Kidney (tissue), 14 donors: ENCODE results near the gene WWC1. TPM values are rescaled to one million over a fixed set of nuclear protein-coding genes. Genes with fewer than 3 reads are reported as not detected.

Experiments
- DNase-seq, 5 donors: peaks; one replicate each; pipeline ENCODE4 v3.0.0-alpha.2; 2013 to 2020
- FAIRE-seq: peaks from 2 replicates; lab custom pipeline; 2012; peaks lifted over from hg19 to GRCh38; lab: Jason Lieb, UNC
- H3K27ac ChIP-seq, 2 donors: one replicate each; pipeline ENCODE4 v1.7.0; 2013; ENCODE audit warnings: low read depth in 2 of 2, low read length in 2 of 2, inconsistent platforms in 1 of 2
- H3K27me3 ChIP-seq: one replicate; pipeline ENCODE4 v1.7.1; 2013; ENCODE audit warnings: low read length, inconsistent platforms; ENCODE audit not compliant: control insufficient read depth, insufficient read depth
- H3K36me3 ChIP-seq, 3 donors: one replicate each; pipeline versions ENCODE4 v1.7.0 to v1.7.1; 2013; ENCODE audit warnings: low read length in 3 of 3, control low read depth in 1 of 3, inconsistent platforms in 1 of 3; ENCODE audit not compliant: insufficient read depth in 3 of 3, control insufficient read depth in 2 of 3
- H3K4me1 ChIP-seq, 3 donors: one replicate each; pipeline versions ENCODE4 v1.7.0 to v1.7.1; 2013; ENCODE audit warnings: low read length in 3 of 3, inconsistent platforms in 1 of 3, low read depth in 1 of 3; ENCODE audit not compliant: control insufficient read depth in 2 of 3, insufficient read depth in 2 of 3
- H3K4me3 ChIP-seq, 3 donors: one replicate each; pipeline versions ENCODE4 v1.7.0 to v1.8.1; 2013; ENCODE audit warnings: low read length in 3 of 3, control low read depth in 1 of 3, inconsistent platforms in 1 of 3
- H3K9ac ChIP-seq, 3 donors: one replicate each; pipeline versions ENCODE4 v1.7.0 to v1.7.1; 2013; ENCODE audit warnings: low read length in 3 of 3, control low read depth in 1 of 3, inconsistent platforms in 1 of 3
- H3K9me3 ChIP-seq, 3 donors: one replicate each; pipeline versions ENCODE4 v1.7.0 to v1.7.1; 2013; ENCODE audit warnings: low read length in 3 of 3, control low read depth in 1 of 3, inconsistent platforms in 1 of 3; ENCODE audit not compliant: control insufficient read depth in 2 of 3, insufficient read depth in 1 of 3
- intact Hi-C: fragments of 100-400 bp; cut with DNase I; formaldehyde crosslinking; loops from one replicate; pipeline ENCODE4 v1.11.1; 2022
- polyA plus RNA-seq: library from polyadenylated mRNA; stranded (reverse); fragments of 350-450 nt; fragmentation: Illumina TruSeq; extraction: RNeasy Lipid Tissue Mini Kit (QIAGEN cat#74804); gene quantifications from one replicate; pipeline ENCODE4 v1.2.3, GENCODE V29; 2014; ENCODE audit warnings: low read depth, low replicate concordance; ENCODE audit not compliant: insufficient read depth
- total RNA-seq: library from RNA; stranded (reverse); fragmentation: NEBNext Ultra II Directional; extraction: Animal tissue kit (Norgen Biotek cat#: 25700); gene quantifications from one replicate; pipeline ENCODE4 v1.2.1, GENCODE V29; 2021
- TF ChIP-seq, protein P1 (sequence below): IDR thresholded peaks from 3 replicates; pipeline ENCODE4 v1.5.1; 2012; ENCODE audit warnings: mild to moderate bottlenecking, moderate library complexity, borderline replicate concordance; ENCODE audit not compliant: insufficient read depth; ENCODE audit errors: extremely low read depth
- donor health status: control.
- donor health status: control.
- donor health status: control.
- donor health status: control.
- donor health status: control.
- donor health status: DM: yes; HTN: yes; CAD: no.
- donor health status: Normal renal cell carcinoma (clear cell type).

Gene WWC1
- total and polyA plus RNA-seq, 2 donors from 2014 or later: 74.4 to 174 TPM

DNA sequence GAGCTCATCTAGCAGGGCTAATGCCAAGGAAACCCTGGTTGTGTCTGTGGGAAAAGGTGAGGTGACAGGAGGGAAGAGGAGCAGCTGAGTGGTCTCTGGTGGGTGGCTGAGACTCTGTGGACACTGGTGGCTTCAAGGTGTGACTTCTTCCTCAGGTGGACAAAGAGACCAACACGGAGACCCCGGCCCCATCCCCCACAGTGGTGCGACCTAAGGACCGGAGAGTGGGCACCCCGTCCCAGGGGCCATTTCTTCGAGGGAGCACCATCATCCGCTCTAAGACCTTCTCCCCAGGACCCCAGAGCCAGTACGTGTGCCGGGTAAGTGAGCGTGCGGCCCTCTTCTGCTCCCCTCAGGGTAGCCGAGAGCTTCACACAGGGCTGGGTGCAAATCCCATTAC lies 163.8 kb downstream of the WWC1 start:
- Histone ChIP-seq H3K27me3 (no peaks in the 10 kb centered on the region), H3K4me3 (no peak overlapping the region), H3K4me1 (no peaks in the 10 kb centered on the region), H3K27ac (no peak overlapping the region), H3K9ac (no peak overlapping the region), H3K36me3 (peaks cover 2 to 55% (median 19%) of the 10 kb centered on the region in 3 donors), H3K9me3 (no peaks in the 10 kb centered on the region)
- DNase-seq (no peak), FAIRE-seq (no peak)
- intact Hi-C loops: no loop called here
- TF ChIP-seq, protein P1, sequence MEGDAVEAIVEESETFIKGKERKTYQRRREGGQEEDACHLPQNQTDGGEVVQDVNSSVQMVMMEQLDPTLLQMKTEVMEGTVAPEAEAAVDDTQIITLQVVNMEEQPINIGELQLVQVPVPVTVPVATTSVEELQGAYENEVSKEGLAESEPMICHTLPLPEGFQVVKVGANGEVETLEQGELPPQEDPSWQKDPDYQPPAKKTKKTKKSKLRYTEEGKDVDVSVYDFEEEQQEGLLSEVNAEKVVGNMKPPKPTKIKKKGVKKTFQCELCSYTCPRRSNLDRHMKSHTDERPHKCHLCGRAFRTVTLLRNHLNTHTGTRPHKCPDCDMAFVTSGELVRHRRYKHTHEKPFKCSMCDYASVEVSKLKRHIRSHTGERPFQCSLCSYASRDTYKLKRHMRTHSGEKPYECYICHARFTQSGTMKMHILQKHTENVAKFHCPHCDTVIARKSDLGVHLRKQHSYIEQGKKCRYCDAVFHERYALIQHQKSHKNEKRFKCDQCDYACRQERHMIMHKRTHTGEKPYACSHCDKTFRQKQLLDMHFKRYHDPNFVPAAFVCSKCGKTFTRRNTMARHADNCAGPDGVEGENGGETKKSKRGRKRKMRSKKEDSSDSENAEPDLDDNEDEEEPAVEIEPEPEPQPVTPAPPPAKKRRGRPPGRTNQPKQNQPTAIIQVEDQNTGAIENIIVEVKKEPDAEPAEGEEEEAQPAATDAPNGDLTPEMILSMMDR: no peak

DNA sequence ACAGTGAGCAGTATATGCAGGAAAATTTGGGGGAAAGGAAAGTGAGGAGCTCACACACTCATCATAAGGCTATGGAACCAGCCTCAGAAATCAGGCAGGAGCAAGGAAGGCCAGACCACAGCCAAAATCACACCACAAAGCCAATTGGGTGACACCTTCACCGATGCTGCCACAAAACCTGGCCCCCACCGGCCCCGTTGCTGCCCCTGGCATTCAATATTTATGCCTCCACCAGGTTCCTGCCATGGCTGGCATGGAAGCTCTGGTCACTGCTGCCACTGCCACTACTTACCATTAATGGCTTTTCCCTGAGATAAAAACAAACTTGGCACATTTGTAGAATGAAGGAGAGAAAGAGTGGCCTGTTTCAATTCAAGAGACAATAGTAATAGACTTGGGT lies 166.1 kb downstream of the WWC1 start:
- DNase-seq: no peak
- no peaks in the 10 kb centered on the region for H3K4me1 ChIP-seq
- no peak overlapping the region for H3K9ac ChIP-seq
- no peak overlapping the region for H3K4me3 ChIP-seq
- no peak overlapping the region for H3K27ac ChIP-seq
- H3K9me3 ChIP-seq: no peaks in the 10 kb centered on the region
- intact Hi-C loops: no loop called here
- no peak for FAIRE-seq
- H3K36me3 ChIP-seq: peaks cover 2 to 63% (median 31%) of the 10 kb centered on the region in 3 donors
- TF ChIP-seq, protein P1: no peak
- H3K27me3 ChIP-seq: no peaks in the 10 kb centered on the region

DNA sequence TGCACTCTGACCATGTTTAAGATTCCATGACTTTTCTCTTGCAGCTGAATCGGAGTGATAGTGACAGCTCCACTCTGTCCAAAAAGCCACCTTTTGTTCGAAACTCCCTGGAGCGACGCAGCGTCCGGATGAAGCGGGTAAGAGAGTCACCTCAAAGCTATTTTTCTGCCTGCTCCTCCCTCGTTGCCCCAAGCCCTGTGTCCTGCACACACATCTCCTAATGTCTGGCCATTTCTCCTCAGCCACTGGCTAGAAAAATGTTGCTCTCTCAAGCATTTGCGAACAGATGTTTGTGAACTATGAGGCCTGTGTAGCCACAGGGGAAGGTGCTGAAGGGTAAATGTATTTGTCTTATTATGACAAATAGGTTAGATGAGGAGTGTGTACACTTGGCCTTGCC lies 169.2 kb downstream of the WWC1 start:
- H3K4me3 ChIP-seq: no peak overlapping the region
- H3K4me1 ChIP-seq: peaks cover 0 to 2% (median 0%) of the 10 kb centered on the region in 3 donors
- no peaks in the 10 kb centered on the region for H3K9me3 ChIP-seq
- H3K27me3 ChIP-seq: no peaks in the 10 kb centered on the region
- no peak overlapping the region for H3K27ac ChIP-seq
- TF ChIP-seq, protein P1: no peak
- no peak for DNase-seq
- peaks cover 2 to 57% (median 35%) of the 10 kb centered on the region in 3 donors for H3K36me3 ChIP-seq
- FAIRE-seq: no peak
- no peak overlapping the region for H3K9ac ChIP-seq
- intact Hi-C loops: no loop called here

DNA sequence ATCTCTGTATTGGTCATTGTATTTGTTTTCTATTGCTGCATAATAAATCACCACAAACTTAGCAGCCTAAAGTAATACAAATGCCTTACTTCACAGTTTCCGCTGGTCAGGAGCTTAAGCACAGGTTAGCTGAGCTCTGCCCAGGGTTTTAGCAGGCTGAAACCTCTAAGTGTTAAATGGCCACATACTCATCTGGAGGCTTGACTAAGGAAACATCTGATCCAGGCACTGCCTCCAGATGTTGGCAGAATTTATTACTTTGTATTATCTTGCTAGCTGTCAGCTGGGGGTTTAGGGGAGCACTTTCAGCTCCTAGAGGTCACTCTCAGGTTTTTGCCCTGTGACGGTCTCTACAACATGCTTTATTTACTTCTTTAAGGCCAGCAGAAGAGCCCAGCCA lies 171.6 kb downstream of the WWC1 start:
- no peak overlapping the region for H3K4me3 ChIP-seq
- TF ChIP-seq, protein P1: no peak
- H3K36me3 ChIP-seq: peaks cover 0 to 69% (median 40%) of the 10 kb centered on the region in 3 donors
- intact Hi-C loops: no loop called here
- peaks cover 0 to 2% (median 0%) of the 10 kb centered on the region in 3 donors for H3K4me1 ChIP-seq
- H3K9me3 ChIP-seq: no peaks in the 10 kb centered on the region
- H3K27ac ChIP-seq: no peak overlapping the region
- no peak overlapping the region for H3K9ac ChIP-seq
- DNase-seq (no peak), FAIRE-seq (no peak)
- H3K27me3 ChIP-seq: no peaks in the 10 kb centered on the region
